ENCODE measurements around the gene SLC15A3.

The SLC15A3 gene

GRCh38 chr11:60912223-60912850 is 39.6 kb downstream of the SLC15A3 start:
- TF ChIP-seq TAF1 (IDR thresholded peaks at IDR 0.05; ENCODE audit: borderline replicate concordance, insufficient read depth, low read length) (no peak), REST (IDR thresholded peaks at IDR 0.05; ENCODE audit: insufficient read depth in 1 of 2, low read depth in 2 of 2, low read length in 2 of 2) (no peak), POLR2AphosphoS5 (IDR thresholded peaks at IDR 0.05; ENCODE audit: low read depth, low read length) (no peak), FOXP2 (optimal IDR thresholded peaks at IDR 0.05; ENCODE audit: borderline replicate concordance, extremely low read depth, extremely low read length, insufficient read depth) (no peak), SIN3A (IDR thresholded peaks at IDR 0.05; ENCODE audit: borderline replicate concordance, insufficient read depth, low read length) (no peak)

- TF ChIP-seq FOXP2 (optimal IDR thresholded peaks at IDR 0.05; ENCODE audit: borderline replicate concordance, extremely low read depth, extremely low read length, insufficient read depth) (no peak), SIN3A (IDR thresholded peaks at IDR 0.05; ENCODE audit: borderline replicate concordance, insufficient read depth, low read length) (no peak), TAF1 (IDR thresholded peaks at IDR 0.05; ENCODE audit: borderline replicate concordance, insufficient read depth, low read length) (no peak), REST (IDR thresholded peaks at IDR 0.05; ENCODE audit: insufficient read depth in 1 of 2, low read depth in 2 of 2, low read length in 2 of 2) (no peak), POLR2AphosphoS5 (IDR thresholded peaks at IDR 0.05; ENCODE audit: low read depth, low read length) (no peak)
Measured at GRCh38 chr11:60910711-60911380, 41.1 kb downstream of the SLC15A3 start.

GRCh38 chr11:60910281-60910687 is 41.7 kb downstream of the SLC15A3 start:
- TF ChIP-seq POLR2AphosphoS5 (IDR thresholded peaks at IDR 0.05; ENCODE audit: low read depth, low read length) (no peak), TAF1 (IDR thresholded peaks at IDR 0.05; ENCODE audit: borderline replicate concordance, insufficient read depth, low read length) (no peak), FOXP2 (optimal IDR thresholded peaks at IDR 0.05; ENCODE audit: borderline replicate concordance, extremely low read depth, extremely low read length, insufficient read depth) (no peak), SIN3A (IDR thresholded peaks at IDR 0.05; ENCODE audit: borderline replicate concordance, insufficient read depth, low read length) (no peak), REST (IDR thresholded peaks at IDR 0.05; ENCODE audit: insufficient read depth in 1 of 2, low read depth in 2 of 2, low read length in 2 of 2) (no peak)

GRCh38 chr11:60908803-60909202 is 43.2 kb downstream of the SLC15A3 start:
- TF ChIP-seq FOXP2 (optimal IDR thresholded peaks at IDR 0.05; ENCODE audit: borderline replicate concordance, extremely low read depth, extremely low read length, insufficient read depth) = no peak
- no peak for TF ChIP-seq TAF1 (IDR thresholded peaks at IDR 0.05; ENCODE audit: borderline replicate concordance, insufficient read depth, low read length)
- TF ChIP-seq REST (IDR thresholded peaks at IDR 0.05; ENCODE audit: insufficient read depth in 1 of 2, low read depth in 2 of 2, low read length in 2 of 2) = no peak
- no peak for TF ChIP-seq POLR2AphosphoS5 (IDR thresholded peaks at IDR 0.05; ENCODE audit: low read depth, low read length)
- no peak for TF ChIP-seq SIN3A (IDR thresholded peaks at IDR 0.05; ENCODE audit: borderline replicate concordance, insufficient read depth, low read length)

Data from PFSK-1 (cell line).